IMR-90 (cell line): ENCODE results near the gene TEC.

ENCODE experiments used
- BHLHE40 ChIP-seq: fragments of 150-350 bp; IDR thresholded peaks from 2 replicates; pipeline ENCODE4 v1.6.1; 2016; ENCODE audit warnings: mild to moderate bottlenecking, low read depth, low read length
- CEBPB ChIP-seq: IDR thresholded peaks from 2 replicates; pipeline ENCODE4 v1.6.1; 2012; ENCODE audit warnings: low read depth, low read length, improper control_type of control experiment
- CHD1 ChIP-seq: IDR thresholded peaks from 2 replicates; pipeline ENCODE4 v1.6.1; 2012; ENCODE audit warnings: low read depth, low read length, improper control_type of control experiment
- CTCF ChIP-seq: conservative IDR thresholded peaks from 2 replicates; pipeline ENCODE4 v1.5.1; 2012; ENCODE audit warnings: mild to moderate bottlenecking, low read depth, low read length, improper control_type of control experiment
- MAFK ChIP-seq: IDR thresholded peaks from 2 replicates; pipeline ENCODE4 v1.6.1; 2012; ENCODE audit warnings: low read depth, low read length, improper control_type of control experiment
- MAZ ChIP-seq: IDR thresholded peaks from 2 replicates; pipeline ENCODE4 v1.6.1; 2012; ENCODE audit warnings: low read depth, mild to moderate bottlenecking, low read length, improper control_type of control experiment, moderate library complexity, borderline replicate concordance
- MXI1 ChIP-seq: IDR thresholded peaks from 2 replicates; pipeline ENCODE4 v1.6.1; 2012; ENCODE audit warnings: low read depth, mild to moderate bottlenecking, low read length, moderate library complexity, borderline replicate concordance
- NFE2L2 ChIP-seq: fragments of 150-350 bp; IDR thresholded peaks from 2 replicates; pipeline ENCODE4 v1.6.1; 2016; ENCODE audit warnings: low read depth, mild to moderate bottlenecking, low read length
- POLR2A ChIP-seq: IDR thresholded peaks from 2 replicates; pipeline ENCODE4 v1.6.1; 2012; ENCODE audit warnings: mild to moderate bottlenecking, low read depth, low read length
- RAD21 ChIP-seq: IDR thresholded peaks from 2 replicates; pipeline ENCODE4 v1.6.1; 2012; ENCODE audit warnings: low read length, improper control_type of control experiment
- RCOR1 ChIP-seq: IDR thresholded peaks from 2 replicates; pipeline ENCODE4 v1.6.1; 2012; ENCODE audit warnings: mild to moderate bottlenecking, low read length, improper control_type of control experiment; ENCODE audit not compliant: insufficient replicate concordance
- SMC3 ChIP-seq: fragments of 150-350 bp; IDR thresholded peaks from 2 replicates; pipeline ENCODE4 v1.6.1; 2016; ENCODE audit warnings: low read depth, mild to moderate bottlenecking, antibody characterized with exemption, low read length, moderate library complexity
- USF2 ChIP-seq: fragments of 150-350 bp; IDR thresholded peaks from 2 replicates; pipeline ENCODE4 v1.6.1; 2017; ENCODE audit warnings: mild to moderate bottlenecking, antibody characterized with exemption, low read length, low read depth

GRCh38 chr4:48175328-48175727 lies 94.3 kb downstream of the TEC start:
- TF ChIP-seq CTCF (no peak), RAD21 (no peak), POLR2A (no peak), MXI1 (no peak), NFE2L2 (no peak), USF2 (no peak), SMC3 (no peak), CEBPB (no peak), CHD1 (no peak), MAFK (no peak), MAZ (no peak), RCOR1 (no peak), BHLHE40 (no peak)
